A549 treated with Hydrocortisone at 1 μM for 4 hours (cell line): Measurements from ENCODE around the gene SFMBT2. TPM values are rescaled to one million over a fixed set of nuclear protein-coding genes. Genes with fewer than 3 reads are reported as not detected.

ENCODE experiments used
- total RNA-seq: library from RNA; stranded (reverse); fragments of 200-300 nt; extraction: Qiagen RNA extraction; gene quantifications from 5 replicates; pipeline ENCODE4 v1.2.3, GENCODE V29; 2022

The SFMBT2 gene
- 5.9 to 9.7 TPM (median 7.9 TPM) in 5 replicates for total RNA-seq

DNA sequence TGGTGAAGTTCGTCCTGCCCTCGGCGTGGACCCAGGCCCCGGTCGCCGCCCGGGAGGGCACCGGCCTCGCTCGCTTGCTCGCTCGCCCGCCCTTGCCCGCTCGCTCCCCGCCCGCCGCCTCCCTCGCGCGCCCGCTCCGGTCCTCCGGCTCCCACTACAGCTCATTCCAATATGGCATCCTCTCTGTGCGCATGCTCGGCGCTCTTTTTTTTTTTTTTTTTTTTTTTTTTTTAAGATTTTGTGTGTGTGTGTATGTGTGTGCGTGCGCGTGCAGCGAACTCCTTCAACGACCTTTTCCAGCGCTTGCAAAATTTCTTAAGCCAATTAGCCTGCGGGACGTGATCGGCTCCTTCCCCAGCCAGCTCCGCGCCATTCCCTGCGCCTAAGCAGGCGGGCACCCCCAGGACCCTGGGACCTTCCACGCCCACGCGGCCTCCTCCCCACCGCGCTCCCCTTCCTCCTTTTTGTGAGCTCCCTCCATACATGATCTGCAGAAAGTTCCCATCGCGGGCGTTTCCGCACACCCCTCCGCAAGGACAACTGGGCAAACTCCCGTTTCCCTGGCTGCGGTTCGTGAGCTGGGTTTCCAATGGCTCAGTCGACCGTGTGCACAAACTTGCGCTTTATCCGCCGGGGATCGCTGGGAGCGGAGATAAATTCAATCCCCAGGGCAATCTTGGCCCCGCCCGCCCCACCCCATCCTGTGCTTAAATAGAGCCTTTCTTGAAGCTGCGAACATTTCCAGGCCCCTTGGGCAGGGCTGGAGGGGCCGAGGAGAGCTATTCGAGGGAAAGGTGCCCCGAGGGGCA is at the start of gene SFMBT2:
TSS of gene SFMBT2 (minus strand) at position 173 of the 809 bp plus-strand sequence. CDS start 29,136 bp downstream, outside the sequence.

